WTC11 (cell line): ENCODE measurements around the gene PIF1. TPM values are rescaled to one million over a fixed set of nuclear protein-coding genes. Genes with fewer than 3 reads are reported as not detected.
A peak's percentile ranks its signal among the peaks of the same experiment; 100 is the strongest.

Experiments used
- ATAC-seq: fragments of 200-7000 bp; cut with Tn5 transposase; 2 replicates; pipeline ENCODE4 v1.10.0; 2021; ENCODE audit warnings: mild to moderate bottlenecking, moderate library complexity
- CTCF ChIA-PET: fragments of 300-600 bp; sonication (Branson Sonifier 250); formaldehyde crosslinking; loops from one replicate; lab custom pipeline; 2021; ENCODE audit warnings: antibody characterized with exemption; lab: Charles Lee
- POLR2A ChIA-PET: fragments of 350-600 bp; sonication (Branson Sonifier 250); formaldehyde crosslinking; loops from one replicate; lab custom pipeline; 2021; ENCODE audit warnings: antibody characterized with exemption; lab: Charles Lee
- DNase-seq: peaks from one replicate; pipeline ENCODE4 v3.0.0; 2021; ENCODE audit warnings: low spot score
- H3K27ac Mint-ChIP-seq: 2 replicates; pipeline ENCODE4 v1.8.0; 2021; ENCODE audit warnings: mixed read lengths
- H3K27me3 Mint-ChIP-seq: 2 replicates; pipeline ENCODE4 v1.8.0; 2021; ENCODE audit warnings: low read depth, mild to moderate bottlenecking, moderate library complexity, mixed read lengths
- H3K36me3 Mint-ChIP-seq: 2 replicates; pipeline ENCODE4 v1.8.0; 2021; ENCODE audit warnings: mixed read lengths
- H3K4me1 Mint-ChIP-seq: 2 replicates; pipeline ENCODE4 v1.8.0; 2022; ENCODE audit warnings: mixed read lengths
- H3K4me3 Mint-ChIP-seq: 2 replicates; pipeline ENCODE4 v1.8.0; 2021; ENCODE audit warnings: mild to moderate bottlenecking, moderate library complexity, mixed read lengths
- H3K9me3 Mint-ChIP-seq: 2 replicates; pipeline ENCODE4 v1.8.0; 2021; ENCODE audit warnings: mixed read lengths
- CDX4 ChIP-seq: fragments of 250-450 bp; sonication (Bioruptor Pico); IDR thresholded peaks from 2 replicates; pipeline ENCODE4 v1.9.0; 2021; ENCODE audit warnings: moderate library complexity, mild to moderate bottlenecking, inconsistent platforms, borderline replicate concordance
- CREM ChIP-seq: sonication (generic); formaldehyde crosslinking; IDR thresholded peaks from 2 replicates; pipeline ENCODE4 v1.8.1; 2022; ENCODE audit warnings: mild to moderate bottlenecking, missing genetic modification reagents, moderate library complexity
- E2F1 ChIP-seq: sonication (generic); formaldehyde crosslinking; IDR thresholded peaks from 2 replicates; pipeline ENCODE4 v1.8.0; 2022; ENCODE audit warnings: mild to moderate bottlenecking, missing genetic modification reagents
- E2F5 ChIP-seq: sonication (generic); formaldehyde crosslinking; IDR thresholded peaks from 2 replicates; pipeline ENCODE4 v1.8.1; 2022; ENCODE audit warnings: mild to moderate bottlenecking, moderate library complexity, missing genetic modification reagents
- ERG ChIP-seq: fragments of 250-450 bp; sonication (Bioruptor Pico); IDR thresholded peaks from 2 replicates; pipeline ENCODE4 v1.8.0; 2021; ENCODE audit warnings: mild to moderate bottlenecking
- FOXJ3 ChIP-seq: sonication (generic); formaldehyde crosslinking; IDR thresholded peaks from 2 replicates; pipeline ENCODE4 v1.9.0; 2021; ENCODE audit warnings: missing genetic modification reagents, mild to moderate bottlenecking, borderline replicate concordance
- FOXP1 ChIP-seq: sonication (generic); formaldehyde crosslinking; IDR thresholded peaks from 2 replicates; pipeline ENCODE4 v1.8.0; 2022; ENCODE audit warnings: missing genetic modification reagents, mild to moderate bottlenecking, moderate library complexity, borderline replicate concordance
- FOXP4 ChIP-seq: sonication (generic); formaldehyde crosslinking; IDR thresholded peaks from 2 replicates; pipeline ENCODE4 v1.8.0; 2022; ENCODE audit warnings: mild to moderate bottlenecking, missing genetic modification reagents
- GTF2I ChIP-seq: fragments of 250-450 bp; sonication (Bioruptor Pico); conservative IDR thresholded peaks from 2 replicates; pipeline ENCODE4 v1.4.0; 2021; ENCODE audit warnings: mild to moderate bottlenecking
- JUN ChIP-seq: sonication (generic); formaldehyde crosslinking; IDR thresholded peaks from 2 replicates; pipeline ENCODE4 v1.8.0; 2023; ENCODE audit warnings: mild to moderate bottlenecking, missing genetic modification reagents
- MAX ChIP-seq: sonication (generic); formaldehyde crosslinking; IDR thresholded peaks from 2 replicates; pipeline ENCODE4 v1.8.0; 2022; ENCODE audit warnings: mild to moderate bottlenecking, missing genetic modification reagents
- NFATC4 ChIP-seq: fragments of 250-450 bp; sonication (Bioruptor Pico); IDR thresholded peaks from 2 replicates; pipeline ENCODE4 v1.9.0; 2021; ENCODE audit warnings: mild to moderate bottlenecking
- NFE2L1 ChIP-seq: sonication (generic); formaldehyde crosslinking; IDR thresholded peaks from 2 replicates; pipeline ENCODE4 v1.8.1; 2023; ENCODE audit warnings: missing genetic modification reagents
- NR2C2 ChIP-seq: sonication (generic); formaldehyde crosslinking; IDR thresholded peaks from 2 replicates; pipeline ENCODE4 v1.8.0; 2022; ENCODE audit warnings: mild to moderate bottlenecking, missing genetic modification reagents
- NR3C1 ChIP-seq: sonication (generic); formaldehyde crosslinking; conservative IDR thresholded peaks from 2 replicates; pipeline ENCODE4 v1.8.1; 2023; ENCODE audit warnings: low read depth, mild to moderate bottlenecking, missing genetic modification reagents
- OVOL2 ChIP-seq: fragments of 250-450 bp; sonication (Bioruptor Pico); IDR thresholded peaks from 2 replicates; pipeline ENCODE4 v1.9.0; 2021; ENCODE audit warnings: mild to moderate bottlenecking, borderline replicate concordance
- PREB ChIP-seq: sonication (generic); formaldehyde crosslinking; IDR thresholded peaks from 2 replicates; pipeline ENCODE4 v1.8.1; 2022; ENCODE audit warnings: mild to moderate bottlenecking, missing genetic modification reagents, moderate library complexity, borderline replicate concordance
- RORB ChIP-seq: fragments of 250-450 bp; sonication (Bioruptor Pico); IDR thresholded peaks from 2 replicates; pipeline ENCODE4 v1.9.0; 2021; ENCODE audit warnings: mild to moderate bottlenecking
- SMAD3 ChIP-seq: sonication (generic); formaldehyde crosslinking; IDR thresholded peaks from 2 replicates; pipeline ENCODE4 v1.8.0; 2022; ENCODE audit warnings: missing genetic modification reagents, mild to moderate bottlenecking, borderline replicate concordance
- SMAD4 ChIP-seq: sonication (generic); formaldehyde crosslinking; IDR thresholded peaks from 2 replicates; pipeline ENCODE4 v1.8.0; 2022; ENCODE audit warnings: mild to moderate bottlenecking, missing genetic modification reagents
- SOX15 ChIP-seq: fragments of 250-450 bp; sonication (Bioruptor Pico); IDR thresholded peaks from 2 replicates; pipeline ENCODE4 v1.9.0; 2021; ENCODE audit warnings: mild to moderate bottlenecking
- TEAD4 ChIP-seq: sonication (generic); formaldehyde crosslinking; IDR thresholded peaks from 2 replicates; pipeline ENCODE4 v1.8.0; 2022; ENCODE audit warnings: mild to moderate bottlenecking, missing genetic modification reagents
- USF1 ChIP-seq: sonication (generic); formaldehyde crosslinking; IDR thresholded peaks from 2 replicates; pipeline ENCODE4 v1.8.0; 2022; ENCODE audit warnings: mild to moderate bottlenecking, missing genetic modification reagents
- ZNF121 ChIP-seq: sonication (generic); formaldehyde crosslinking; IDR thresholded peaks from 2 replicates; pipeline ENCODE4 v1.8.0; 2023; ENCODE audit warnings: missing genetic modification reagents
- ZNF138 ChIP-seq: sonication (generic); formaldehyde crosslinking; conservative IDR thresholded peaks from 2 replicates; pipeline ENCODE4 v1.8.1; 2022; ENCODE audit warnings: mild to moderate bottlenecking, moderate library complexity, missing genetic modification reagents
- ZNF219 ChIP-seq: sonication (generic); formaldehyde crosslinking; IDR thresholded peaks from 2 replicates; pipeline ENCODE4 v1.8.0; 2023; ENCODE audit warnings: missing genetic modification reagents, mild to moderate bottlenecking, borderline replicate concordance
- ZNF416 ChIP-seq: fragments of 250-450 bp; sonication (Bioruptor Pico); IDR thresholded peaks from 2 replicates; pipeline ENCODE4 v1.9.0; 2021; ENCODE audit warnings: mild to moderate bottlenecking, inconsistent platforms
- ZNF512 ChIP-seq: sonication (generic); formaldehyde crosslinking; IDR thresholded peaks from 2 replicates; pipeline ENCODE4 v1.8.1; 2022; ENCODE audit warnings: missing genetic modification reagents, borderline replicate concordance
- total RNA-seq: library from RNA; stranded (reverse); gene quantifications from 3 replicates; pipeline ENCODE4 v1.2.3, GENCODE V29; 2021

Gene PIF1
- total RNA-seq, 1 experiment from 2014 or later = 249 TPM

- ChIA-PET POLR2A (interaction anchor here (1.2 kb wide), 1 partner anchor 17 kb away, joined by 5 read pairs; the partner anchor contains the start of gene PIF1), CTCF (interaction anchor here (0.6 to 1.1 kb wide), 3 partner anchors 52 to 235 kb away, joined by 3 to 4 read pairs (median 3); no protein-coding TSS in a partner anchor)
- ATAC-seq = no peak
- H3K4me3 Mint-ChIP-seq = peak overlapping the region; percentile 91
- H3K9me3 Mint-ChIP-seq = no peaks in the 10 kb centered on the region
- no peak for DNase-seq
- no peaks in the 10 kb centered on the region for H3K27me3 Mint-ChIP-seq
- H3K36me3 Mint-ChIP-seq = peaks cover 9% of the 10 kb centered on the region
- peaks cover 73% of the 10 kb centered on the region for H3K4me1 Mint-ChIP-seq
- peak overlapping the region; percentile 84 for H3K27ac Mint-ChIP-seq
- no peak for TF ChIP-seq NR3C1 (CRISPR knock-in tag)
- TF ChIP-seq FOXJ3 (CRISPR knock-in tag) = no peak
- TF ChIP-seq SOX15 (CRISPR knock-in tag) = no peak
- no peak for TF ChIP-seq E2F5 (CRISPR knock-in tag)
- TF ChIP-seq TEAD4 (CRISPR knock-in tag) = no peak
- no peak for TF ChIP-seq PREB
- TF ChIP-seq JUN (CRISPR knock-in tag) = 0 out of 2 replicates have a peak, but pooled peaks have one; percentile 33
- 0 out of 2 replicates have a peak, but pooled peaks have one; percentile 38 for TF ChIP-seq E2F1 (CRISPR knock-in tag)
- TF ChIP-seq GTF2I (CRISPR knock-in tag) = peak; percentile 71; the same call in 1 of the 2 replicates
- TF ChIP-seq SMAD3 = no peak
- no peak for TF ChIP-seq CREM (CRISPR knock-in tag)
- TF ChIP-seq NFATC4 (CRISPR knock-in tag) = no peak
- TF ChIP-seq MAX = no peak
- TF ChIP-seq RORB (CRISPR knock-in tag) = no peak
- TF ChIP-seq NR2C2 (CRISPR knock-in tag) = no peak
- TF ChIP-seq ERG (CRISPR knock-in tag) = no peak
- TF ChIP-seq ZNF512 = no peak
- no peak for TF ChIP-seq OVOL2 (CRISPR knock-in tag)
- TF ChIP-seq ZNF416 = peak; percentile 3; the same call in 1 of the 2 replicates
- TF ChIP-seq ZNF219 (CRISPR knock-in tag) = no peak
- TF ChIP-seq FOXP4 (CRISPR knock-in tag) = peak; percentile 10; the same call in 1 of the 2 replicates
- no peak for TF ChIP-seq FOXP1
- TF ChIP-seq CDX4 (CRISPR knock-in tag) = no peak
- TF ChIP-seq NFE2L1 (CRISPR knock-in tag) = no peak
- no peak for TF ChIP-seq SMAD4 (CRISPR knock-in tag)
- TF ChIP-seq ZNF121 (CRISPR knock-in tag) = no peak
- no peak for TF ChIP-seq USF1 (CRISPR knock-in tag)
- no peak for TF ChIP-seq ZNF138 (CRISPR knock-in tag)
Observed at GRCh38 chr15:64842096-64842939, 16.9 kb upstream of the PIF1 start.
